ENCODE measurements around the gene DNAH17.
A peak's percentile ranks its signal among the peaks of the same experiment; 100 is the strongest.

Gene DNAH17

DNA sequence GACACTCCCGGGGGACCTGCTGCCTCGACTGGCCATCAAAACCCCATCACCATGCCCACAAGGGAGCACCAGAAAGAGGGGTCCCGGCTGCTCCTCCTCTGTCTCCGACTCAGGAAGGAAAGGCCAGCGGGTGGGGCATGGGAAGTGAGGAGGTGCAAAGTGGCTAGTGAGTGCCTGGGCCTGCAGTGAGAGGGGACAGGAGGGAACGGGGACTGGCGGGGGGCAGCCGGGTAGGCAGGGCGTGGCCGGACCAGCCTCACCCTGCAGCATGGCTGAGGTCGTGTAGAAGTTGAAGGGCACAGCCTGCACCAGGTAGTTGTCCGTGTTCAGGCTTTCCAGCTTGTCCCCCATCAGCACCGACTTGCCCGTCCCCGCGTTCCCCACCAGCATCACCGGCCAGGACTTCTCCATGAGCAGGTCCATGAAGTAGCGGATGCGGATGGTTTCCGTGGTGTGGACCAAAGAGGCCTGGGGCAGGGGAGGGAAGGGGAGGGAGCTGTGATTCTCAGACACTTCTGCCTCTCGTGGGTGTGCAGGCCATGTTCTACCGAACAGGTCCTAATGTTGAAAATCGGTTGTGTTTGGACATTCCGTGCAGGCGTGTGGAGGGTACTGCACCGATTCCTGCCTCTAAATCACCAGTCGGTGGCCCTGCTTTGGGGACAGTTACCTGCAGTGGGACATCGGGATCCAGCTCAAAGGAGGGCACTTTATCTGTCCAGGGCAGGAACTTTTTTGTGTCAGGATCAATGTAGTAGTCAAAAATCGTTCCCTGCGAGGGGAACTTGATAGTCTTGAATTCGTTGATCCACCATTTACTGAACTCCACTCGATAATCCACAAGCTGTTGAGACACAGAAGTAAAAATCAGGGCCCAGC lies 91.7 kb downstream of the DNAH17 start:
- TF ChIP-seq, protein P1, sequence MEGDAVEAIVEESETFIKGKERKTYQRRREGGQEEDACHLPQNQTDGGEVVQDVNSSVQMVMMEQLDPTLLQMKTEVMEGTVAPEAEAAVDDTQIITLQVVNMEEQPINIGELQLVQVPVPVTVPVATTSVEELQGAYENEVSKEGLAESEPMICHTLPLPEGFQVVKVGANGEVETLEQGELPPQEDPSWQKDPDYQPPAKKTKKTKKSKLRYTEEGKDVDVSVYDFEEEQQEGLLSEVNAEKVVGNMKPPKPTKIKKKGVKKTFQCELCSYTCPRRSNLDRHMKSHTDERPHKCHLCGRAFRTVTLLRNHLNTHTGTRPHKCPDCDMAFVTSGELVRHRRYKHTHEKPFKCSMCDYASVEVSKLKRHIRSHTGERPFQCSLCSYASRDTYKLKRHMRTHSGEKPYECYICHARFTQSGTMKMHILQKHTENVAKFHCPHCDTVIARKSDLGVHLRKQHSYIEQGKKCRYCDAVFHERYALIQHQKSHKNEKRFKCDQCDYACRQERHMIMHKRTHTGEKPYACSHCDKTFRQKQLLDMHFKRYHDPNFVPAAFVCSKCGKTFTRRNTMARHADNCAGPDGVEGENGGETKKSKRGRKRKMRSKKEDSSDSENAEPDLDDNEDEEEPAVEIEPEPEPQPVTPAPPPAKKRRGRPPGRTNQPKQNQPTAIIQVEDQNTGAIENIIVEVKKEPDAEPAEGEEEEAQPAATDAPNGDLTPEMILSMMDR (conservative IDR thresholded peaks at IDR 0.05; ENCODE audit: low read length): no peak
- H3K4me3 ChIP-seq (ENCODE audit: low read length): no peak overlapping the region
- no peak for DNase-seq (ENCODE audit: low read depth)

DNA sequence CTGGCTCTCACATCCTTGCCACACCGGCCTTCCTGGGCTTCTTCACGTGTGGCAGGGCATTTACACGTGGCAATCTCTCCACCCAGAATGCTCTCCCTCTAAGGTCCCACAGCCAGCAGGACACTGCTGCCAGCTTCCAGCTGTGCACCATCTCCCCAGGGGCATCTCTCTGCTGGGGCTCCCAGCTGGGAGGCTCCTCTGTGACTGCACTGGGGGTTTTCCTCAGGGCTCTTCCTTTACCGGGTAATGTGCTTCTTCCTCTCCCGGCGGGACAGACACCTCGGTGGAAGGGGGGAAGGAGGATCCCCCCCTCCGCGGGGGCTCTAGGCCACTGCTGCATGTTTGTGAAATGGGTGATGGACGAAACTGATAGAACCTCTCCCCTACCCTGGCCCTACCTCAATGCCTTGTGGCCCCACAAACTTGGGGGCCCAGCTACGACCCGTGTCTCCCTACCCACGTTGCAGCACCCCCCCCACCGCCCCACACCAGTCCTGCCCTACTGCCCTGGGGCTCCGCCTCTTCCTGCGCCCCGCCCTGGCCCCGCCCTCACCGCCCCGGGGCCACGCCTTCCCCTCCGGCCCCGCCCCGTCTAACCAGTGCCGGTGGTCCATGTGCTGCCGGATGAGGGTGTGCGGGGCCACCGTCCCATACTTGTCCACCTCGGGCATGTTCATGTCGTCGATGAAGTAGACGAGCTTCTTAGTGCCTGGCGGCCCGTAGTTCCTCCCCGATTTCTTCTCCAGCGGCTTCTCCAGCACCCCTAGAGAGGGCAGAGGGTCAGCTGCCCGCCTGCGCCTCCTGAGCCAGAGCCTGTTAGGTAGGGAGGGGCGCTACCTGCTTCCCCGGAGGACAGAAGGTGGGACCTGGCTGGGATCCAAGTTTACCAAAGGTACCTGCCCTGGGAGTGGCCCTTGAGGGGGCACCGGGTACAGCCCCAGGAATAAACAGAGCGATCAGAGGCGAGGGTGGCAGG lies 92.6 kb downstream of the DNAH17 start:
- peak; percentile 19 for DNase-seq (ENCODE audit: low read depth)
- peak overlapping the region; percentile 53 for H3K4me3 ChIP-seq (ENCODE audit: low read length)
- TF ChIP-seq, protein P1 (conservative IDR thresholded peaks at IDR 0.05; ENCODE audit: low read length): no peak

DNA sequence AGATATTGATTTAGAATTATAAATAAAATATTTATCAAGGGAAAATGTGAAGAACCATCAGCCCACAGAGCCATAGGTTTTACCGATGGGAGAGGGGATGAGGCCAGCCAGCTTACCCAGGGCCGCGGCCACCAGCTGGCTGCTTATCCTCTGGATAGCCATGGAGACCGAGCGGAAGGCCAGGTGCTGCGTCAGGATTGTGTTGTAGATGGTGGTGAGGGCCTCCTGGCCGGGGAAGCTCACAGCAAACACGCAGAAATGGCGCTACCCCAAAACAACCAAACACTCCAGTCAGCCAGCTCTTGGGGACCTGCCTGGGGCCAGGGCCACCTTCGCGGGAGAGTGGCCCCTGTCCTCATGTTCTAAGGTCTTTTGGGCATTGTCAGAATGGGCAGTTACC lies 97.8 kb downstream of the DNAH17 start:
- DNase-seq (ENCODE audit: low read depth): no peak
- no peak overlapping the region for H3K4me3 ChIP-seq (ENCODE audit: low read length)
- TF ChIP-seq, protein P1 (conservative IDR thresholded peaks at IDR 0.05; ENCODE audit: low read length): no peak

DNA sequence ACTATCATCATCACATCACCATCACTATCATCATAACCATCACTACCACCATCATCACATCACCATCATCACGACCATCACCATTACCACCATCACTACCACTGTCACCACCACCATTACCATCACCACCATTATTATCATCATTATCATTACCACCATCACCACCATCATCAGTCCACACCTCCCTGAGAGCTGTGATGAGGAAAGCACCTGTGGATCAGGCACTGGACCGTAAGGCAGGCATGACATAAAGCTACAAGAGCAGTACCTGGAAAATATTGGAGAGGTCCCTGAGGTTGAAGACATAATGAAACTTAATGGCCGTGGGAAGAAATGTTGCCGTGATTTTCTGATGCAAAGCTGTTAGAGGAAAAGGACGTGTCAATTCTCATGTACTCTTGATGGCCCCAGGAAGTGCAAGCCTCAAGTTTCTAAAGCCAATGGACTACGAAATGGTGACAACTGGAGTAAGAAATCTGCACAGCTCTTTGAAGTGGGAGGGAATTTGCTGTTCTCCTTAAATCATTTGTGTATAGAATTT lies 98.4 kb downstream of the DNAH17 start:
- TF ChIP-seq, protein P1 (conservative IDR thresholded peaks at IDR 0.05; ENCODE audit: low read length): no peak
- no peak for DNase-seq (ENCODE audit: low read depth)
- H3K4me3 ChIP-seq (ENCODE audit: low read length): no peak overlapping the region

DNA sequence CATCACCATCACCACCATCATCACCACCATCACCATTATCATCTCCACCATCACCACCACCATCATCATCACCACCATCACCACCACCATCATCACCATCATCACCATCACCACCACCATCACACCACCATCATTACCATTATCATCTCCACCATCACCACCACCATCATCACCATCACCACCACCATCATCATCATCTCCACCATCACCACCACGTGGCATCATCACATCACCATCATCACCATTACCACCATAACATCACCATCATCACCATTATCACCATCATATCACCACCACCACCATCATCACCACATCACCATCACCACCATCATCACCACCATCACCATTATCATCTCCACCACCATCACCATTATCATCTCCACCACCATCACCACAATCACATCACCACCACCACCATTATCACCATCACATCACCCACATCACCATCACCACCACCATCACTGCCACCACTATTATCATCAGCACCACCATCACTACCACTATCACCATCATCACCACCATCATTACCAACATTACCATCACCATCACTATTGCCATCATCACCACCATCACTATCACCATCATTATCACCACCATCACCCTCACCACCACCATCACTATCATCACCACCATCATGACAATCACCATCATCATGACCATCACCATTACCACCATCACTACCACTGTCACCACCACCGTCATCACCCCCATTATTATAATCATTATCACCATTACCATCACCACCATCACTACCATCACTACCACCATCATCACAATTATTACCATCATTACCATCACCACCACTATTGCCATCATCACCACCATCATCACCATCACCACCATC lies 99.1 kb downstream of the DNAH17 start:
- no peak overlapping the region for H3K4me3 ChIP-seq (ENCODE audit: low read length)
- DNase-seq (ENCODE audit: low read depth): no peak
- TF ChIP-seq, protein P1 (conservative IDR thresholded peaks at IDR 0.05; ENCODE audit: low read length): no peak

DNA sequence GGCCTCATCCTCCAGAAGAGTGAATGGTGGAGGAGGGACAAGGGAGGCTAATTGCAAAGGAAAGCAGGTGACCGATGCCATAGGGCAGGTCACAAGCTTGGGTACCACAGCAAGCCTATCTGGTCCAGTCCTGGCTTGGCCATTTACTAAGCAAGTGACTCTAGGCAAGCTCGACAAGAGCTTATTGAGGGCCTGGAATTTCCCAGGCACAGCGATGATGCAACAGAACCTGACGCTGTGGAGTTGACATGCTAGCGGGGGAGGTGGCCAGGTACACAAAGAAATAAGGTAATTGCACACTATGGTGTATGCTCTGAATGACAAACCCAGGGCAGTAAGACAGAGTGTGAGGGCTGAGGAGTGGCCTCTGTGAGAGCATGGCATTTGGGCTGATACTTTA lies 100.2 kb downstream of the DNAH17 start:
- H3K4me3 ChIP-seq (ENCODE audit: low read length): no peak overlapping the region
- DNase-seq (ENCODE audit: low read depth): no peak
- TF ChIP-seq, protein P1 (conservative IDR thresholded peaks at IDR 0.05; ENCODE audit: low read length): no peak

All from AG10803 (cell line).